ENCODE data around the gene ASIC2. TPM values are rescaled to one million over a fixed set of nuclear protein-coding genes. Genes with fewer than 3 reads are reported as not detected.
A peak's percentile ranks its signal among the peaks of the same experiment; 100 is the strongest.

The ASIC2 gene
- total and polyA plus RNA-seq, 12 donors: not detected

GRCh38 chr17:33167736-33168135 lies 125.4 kb downstream of the ASIC2 start:
- ATAC-seq: no peak
- Histone ChIP-seq H3K27ac (no peak overlapping the region), H3K4me3 (no peak overlapping the region), H3K36me3 (no peaks in the 10 kb centered on the region), H3K9me3 (no peaks in the 10 kb centered on the region), H3K27me3 (peaks cover 0 to 17% (median 5%) of the 10 kb centered on the region in 7 donors), H3K4me1 (peaks cover 0 to 15% (median 6%) of the 10 kb centered on the region in 9 donors)
- intact Hi-C loops (cut with DNase I): no loop called here
- 44 to 65% methylated on average over 1 of the region's 1 CpG for WGBS, 2 donors
- TF ChIP-seq CTCF (IDR thresholded peaks at IDR 0.05): no peak
- DNase-seq: no peak

GRCh38 chr17:33166472-33166871 lies 126.6 kb downstream of the ASIC2 start:
- H3K27ac ChIP-seq: no peak overlapping the region
- H3K9me3 ChIP-seq: no peaks in the 10 kb centered on the region
- peaks cover 0 to 13% (median 0%) of the 10 kb centered on the region in 7 donors for H3K27me3 ChIP-seq
- ATAC-seq (no peak), DNase-seq (no peak)
- H3K36me3 ChIP-seq: no peaks in the 10 kb centered on the region
- H3K4me1 ChIP-seq: peaks cover 0 to 15% (median 6%) of the 10 kb centered on the region in 9 donors
- WGBS, 2 donors: 84 to 85% methylated on average over 5 of the region's 5 CpGs
- TF ChIP-seq CTCF (IDR thresholded peaks at IDR 0.05): no peak
- no peak overlapping the region for H3K4me3 ChIP-seq
- intact Hi-C loops (cut with DNase I): no loop called here

GRCh38 chr17:33164169-33164881 lies 128.8 kb downstream of the ASIC2 start:
- Histone ChIP-seq H3K36me3 (no peaks in the 10 kb centered on the region), H3K27ac (no peak overlapping the region), H3K4me3 (no peak overlapping the region), H3K27me3 (peaks cover 0 to 13% (median 3%) of the 10 kb centered on the region in 7 donors), H3K4me1 (peaks cover 0 to 15% (median 6%) of the 10 kb centered on the region in 9 donors), H3K9me3 (no peaks in the 10 kb centered on the region)
- ATAC-seq: peak; percentile 61 to 93 (median 82)
- intact Hi-C loops (cut with DNase I): no loop called here
- no peak for TF ChIP-seq CTCF (IDR thresholded peaks at IDR 0.05)
- 35 to 46% methylated on average over 8 of the region's 8 CpGs for WGBS, 2 donors
- DNase-seq: peak in 1 of 2 donors; percentile 20

GRCh38 chr17:33163533-33164168 lies 129.4 kb downstream of the ASIC2 start:
- intact Hi-C loops (cut with DNase I): no loop called here

More at GRCh38 chr17:33163533-33164168, 129.4 kb downstream of the ASIC2 start:
- peaks cover 0 to 19% (median 7%) of the 10 kb centered on the region in 7 donors for H3K27me3 ChIP-seq
- no peak overlapping the region for H3K27ac ChIP-seq
- no peaks in the 10 kb centered on the region for H3K36me3 ChIP-seq
- no peak overlapping the region for H3K4me3 ChIP-seq
- DNase-seq (no peak), ATAC-seq (peak in 1 of 8 donors; percentile 19)
- H3K9me3 ChIP-seq: no peaks in the 10 kb centered on the region
- 75 to 76% methylated on average over 10 of the region's 10 CpGs for WGBS, 2 donors
- no peak for TF ChIP-seq CTCF (IDR thresholded peaks at IDR 0.05)
- H3K4me1 ChIP-seq: peaks cover 0 to 15% (median 6%) of the 10 kb centered on the region in 9 donors
